KMS-11 (cell line): ENCODE data around the gene CLTCL1.
"Not testable (repeated sequence)": the region's sequence is repeated elsewhere in the genome, so short reads cannot be mapped to it uniquely, and the experiment has no call there.

Source experiments
- H2AFZ ChIP-seq: fragments of 200-600 bp; sonication (generic); 2 replicates; pipeline ENCODE4 v1.6.1; 2016; ENCODE audit warnings: antibody characterized with exemption, mixed run types, low read depth
- H3K27ac ChIP-seq: fragments of 200-600 bp; sonication (generic); 2 replicates; pipeline ENCODE4 v1.6.1; 2016; ENCODE audit warnings: mild to moderate bottlenecking, mixed run types
- H3K27me3 ChIP-seq: fragments of 200-600 bp; sonication (generic); 2 replicates; pipeline ENCODE4 v1.6.1; 2017; ENCODE audit warnings: mild to moderate bottlenecking, low read depth, mixed run types, moderate library complexity; ENCODE audit not compliant: insufficient read depth
- H3K36me3 ChIP-seq: fragments of 200-600 bp; sonication (generic); 2 replicates; pipeline ENCODE4 v1.6.1; 2017; ENCODE audit warnings: mild to moderate bottlenecking, mixed run types; ENCODE audit not compliant: insufficient read depth
- H3K4me1 ChIP-seq: fragments of 200-600 bp; sonication (generic); 2 replicates; pipeline ENCODE4 v1.6.1; 2016; ENCODE audit warnings: mild to moderate bottlenecking, low read depth, mixed run types; ENCODE audit not compliant: poor library complexity, severe bottlenecking
- H3K4me2 ChIP-seq: fragments of 200-600 bp; sonication (generic); 2 replicates; pipeline ENCODE4 v1.7.0; 2016; ENCODE audit warnings: mild to moderate bottlenecking, mixed run types
- H3K4me3 ChIP-seq: fragments of 200-600 bp; sonication (generic); IDR thresholded peaks from 2 replicates; pipeline ENCODE4 v1.6.1; 2017; ENCODE audit warnings: low read depth, low read length, mixed read lengths; ENCODE audit not compliant: insufficient read depth
- H3K79me2 ChIP-seq: fragments of 200-600 bp; sonication (generic); 2 replicates; pipeline ENCODE4 v1.6.1; 2016; ENCODE audit warnings: low read depth, mixed run types; ENCODE audit not compliant: insufficient read depth
- H3K9ac ChIP-seq: fragments of 200-600 bp; sonication (generic); 2 replicates; pipeline ENCODE4 v1.6.1; 2016; ENCODE audit warnings: mild to moderate bottlenecking, mixed run types
- H4K20me1 ChIP-seq: fragments of 200-600 bp; sonication (generic); 2 replicates; pipeline ENCODE4 v1.6.1; 2016; ENCODE audit warnings: mild to moderate bottlenecking, mixed run types; ENCODE audit not compliant: insufficient read depth
- TF ChIP-seq, protein P1 (sequence below): fragments of 200-600 bp; sonication (generic); conservative IDR thresholded peaks from 2 replicates; pipeline ENCODE4 v1.6.1; 2017; ENCODE audit warnings: low read depth, mild to moderate bottlenecking, antibody characterized with exemption, low read length, moderate library complexity, mixed read lengths

The CLTCL1 gene

GRCh38 chr22:19331474-19331873, 40.0 kb upstream of the CLTCL1 start:
- no peak overlapping the region for H3K27ac ChIP-seq
- no peak overlapping the region for H3K4me2 ChIP-seq
- peaks cover 8% of the 10 kb centered on the region; the same call in 1 of the 2 replicates for H3K36me3 ChIP-seq
- no peak overlapping the region for H2AFZ ChIP-seq
- no peak overlapping the region for H3K9ac ChIP-seq
- H3K4me1 ChIP-seq = no peaks in the 10 kb centered on the region
- no peaks in the 10 kb centered on the region for H3K79me2 ChIP-seq
- TF ChIP-seq, protein P1, sequence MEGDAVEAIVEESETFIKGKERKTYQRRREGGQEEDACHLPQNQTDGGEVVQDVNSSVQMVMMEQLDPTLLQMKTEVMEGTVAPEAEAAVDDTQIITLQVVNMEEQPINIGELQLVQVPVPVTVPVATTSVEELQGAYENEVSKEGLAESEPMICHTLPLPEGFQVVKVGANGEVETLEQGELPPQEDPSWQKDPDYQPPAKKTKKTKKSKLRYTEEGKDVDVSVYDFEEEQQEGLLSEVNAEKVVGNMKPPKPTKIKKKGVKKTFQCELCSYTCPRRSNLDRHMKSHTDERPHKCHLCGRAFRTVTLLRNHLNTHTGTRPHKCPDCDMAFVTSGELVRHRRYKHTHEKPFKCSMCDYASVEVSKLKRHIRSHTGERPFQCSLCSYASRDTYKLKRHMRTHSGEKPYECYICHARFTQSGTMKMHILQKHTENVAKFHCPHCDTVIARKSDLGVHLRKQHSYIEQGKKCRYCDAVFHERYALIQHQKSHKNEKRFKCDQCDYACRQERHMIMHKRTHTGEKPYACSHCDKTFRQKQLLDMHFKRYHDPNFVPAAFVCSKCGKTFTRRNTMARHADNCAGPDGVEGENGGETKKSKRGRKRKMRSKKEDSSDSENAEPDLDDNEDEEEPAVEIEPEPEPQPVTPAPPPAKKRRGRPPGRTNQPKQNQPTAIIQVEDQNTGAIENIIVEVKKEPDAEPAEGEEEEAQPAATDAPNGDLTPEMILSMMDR = no peak
- no peak overlapping the region for H3K4me3 ChIP-seq
- no peaks in the 10 kb centered on the region for H3K27me3 ChIP-seq
- no peaks in the 10 kb centered on the region for H4K20me1 ChIP-seq

DNA sequence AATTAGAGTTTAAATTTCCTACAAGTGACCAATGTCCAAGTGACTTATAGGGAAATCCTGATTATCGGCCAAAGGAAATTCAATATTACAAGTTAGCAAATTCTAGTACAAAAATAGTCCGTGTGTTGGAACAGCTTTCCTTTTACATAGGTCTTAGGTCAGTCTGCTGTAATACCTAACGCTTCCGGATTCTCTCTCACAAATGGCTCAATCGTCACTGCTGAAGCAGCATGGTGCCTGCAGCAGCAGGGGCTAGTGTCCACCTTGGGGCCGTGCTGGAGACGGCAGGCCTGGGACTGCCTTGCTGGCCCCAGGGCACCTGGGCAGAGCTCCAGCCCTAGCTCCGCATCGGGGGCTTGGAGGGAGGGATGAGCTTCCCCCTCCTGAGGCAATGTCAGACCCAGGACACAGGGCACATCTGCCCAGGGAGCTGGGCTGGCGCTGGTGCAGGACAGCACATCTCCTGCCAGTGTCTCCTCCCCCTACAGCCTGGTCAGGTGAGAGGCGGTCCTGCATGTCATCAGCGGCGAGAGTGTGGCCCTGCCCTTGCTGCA, 39.4 kb upstream of the CLTCL1 start:
- Histone ChIP-seq H3K36me3 (peaks cover 6% of the 10 kb centered on the region; the same call in 1 of the 2 replicates), H3K4me1 (no peaks in the 10 kb centered on the region), H3K9ac (no peak overlapping the region), H3K27ac (no peak overlapping the region), H2AFZ (no peak overlapping the region), H4K20me1 (no peaks in the 10 kb centered on the region), H3K4me3 (no peak overlapping the region), H3K27me3 (no peaks in the 10 kb centered on the region), H3K4me2 (no peak overlapping the region), H3K79me2 (no peaks in the 10 kb centered on the region)
- TF ChIP-seq, protein P1 = no peak

DNA sequence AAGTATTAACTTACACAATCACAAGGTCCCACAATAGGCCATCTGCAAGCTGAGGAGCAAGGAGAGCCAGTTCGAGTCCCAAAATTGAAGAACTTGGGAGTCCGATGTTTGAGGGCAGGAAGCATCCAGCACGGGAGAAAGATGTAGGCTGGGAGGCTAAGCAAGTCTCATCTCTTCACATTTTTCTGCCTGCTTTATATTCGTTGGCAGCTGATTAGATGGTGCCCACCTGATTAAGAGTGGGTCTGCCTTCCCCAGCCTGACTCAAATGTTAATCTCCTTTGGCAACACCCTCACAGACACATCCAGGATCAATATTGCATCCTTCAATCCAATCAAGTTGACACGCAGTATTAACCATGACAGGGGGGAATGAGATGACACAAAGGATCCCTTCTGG, 38.7 kb upstream of the CLTCL1 start:
- H3K4me2 ChIP-seq, H3K4me3 ChIP-seq, H2AFZ ChIP-seq, H3K79me2 ChIP-seq, H3K4me1 ChIP-seq, H3K36me3 ChIP-seq, H3K27me3 ChIP-seq, H4K20me1 ChIP-seq, H3K9ac ChIP-seq, H3K27ac ChIP-seq: not testable (repeated sequence)

- Histone ChIP-seq H3K4me2 (no peak overlapping the region), H3K27me3 (no peaks in the 10 kb centered on the region)
These were observed 37.9 kb upstream of the CLTCL1 start for GRCh38 chr22:19329454-19329853.

GRCh38 chr22:19325296-19325948, 33.9 kb upstream of the CLTCL1 start:
- H3K4me3 ChIP-seq = no peak overlapping the region
- no peaks in the 10 kb centered on the region for H3K79me2 ChIP-seq
- H3K27ac ChIP-seq = no peak overlapping the region
- H3K4me1 ChIP-seq = no peaks in the 10 kb centered on the region
- TF ChIP-seq, protein P1 = no peak
- no peaks in the 10 kb centered on the region; the same call in 1 of the 2 replicates for H3K36me3 ChIP-seq
- no peak overlapping the region for H3K4me2 ChIP-seq
- no peak overlapping the region for H3K9ac ChIP-seq
- H2AFZ ChIP-seq = no peak overlapping the region
- no peaks in the 10 kb centered on the region for H4K20me1 ChIP-seq
- no peaks in the 10 kb centered on the region for H3K27me3 ChIP-seq

More at GRCh38 chr22:19329454-19329853, 37.9 kb upstream of the CLTCL1 start:
- Histone ChIP-seq H4K20me1 (no peaks in the 10 kb centered on the region), H3K27ac (no peak overlapping the region), H3K4me1 (no peaks in the 10 kb centered on the region), H3K4me3 (no peak overlapping the region), H3K79me2 (no peaks in the 10 kb centered on the region), H3K9ac (no peak overlapping the region), H2AFZ (no peak overlapping the region), H3K36me3 (no peaks in the 10 kb centered on the region; the same call in 1 of the 2 replicates)
- TF ChIP-seq, protein P1 = no peak

GRCh38 chr22:19323420-19323819, 31.9 kb upstream of the CLTCL1 start:
- not testable (repeated sequence) for H3K9ac ChIP-seq

More at GRCh38 chr22:19323420-19323819, 31.9 kb upstream of the CLTCL1 start:
- H3K4me2 ChIP-seq, H3K27me3 ChIP-seq, H3K4me3 ChIP-seq, H3K36me3 ChIP-seq, H3K79me2 ChIP-seq, H2AFZ ChIP-seq, H4K20me1 ChIP-seq, H3K4me1 ChIP-seq, H3K27ac ChIP-seq: not testable (repeated sequence)
